HL-60 (cell line): ENCODE measurements around the gene TMEM204.

ENCODE experiments used
- CTCF ChIP-seq: IDR thresholded peaks from one replicate; pipeline ENCODE4 v1.5.1; 2011; ENCODE audit warnings: low read length, control low read depth, inconsistent platforms; ENCODE audit not compliant: insufficient read depth
- GABPA ChIP-seq: IDR thresholded peaks from 2 replicates; pipeline ENCODE4 v1.6.1; 2012; ENCODE audit warnings: low read depth
- POLR2AphosphoS5 ChIP-seq: IDR thresholded peaks from 2 replicates; pipeline ENCODE4 v1.6.1; 2012; ENCODE audit warnings: low read depth
- REST ChIP-seq: IDR thresholded peaks from 2 replicates; pipeline ENCODE4 v1.6.1; 2012; ENCODE audit warnings: low read depth; ENCODE audit not compliant: insufficient replicate concordance
- SPI1 ChIP-seq: IDR thresholded peaks from 2 replicates; pipeline ENCODE4 v1.6.1; 2012; ENCODE audit warnings: low read depth, mild to moderate bottlenecking, borderline replicate concordance

DNA sequence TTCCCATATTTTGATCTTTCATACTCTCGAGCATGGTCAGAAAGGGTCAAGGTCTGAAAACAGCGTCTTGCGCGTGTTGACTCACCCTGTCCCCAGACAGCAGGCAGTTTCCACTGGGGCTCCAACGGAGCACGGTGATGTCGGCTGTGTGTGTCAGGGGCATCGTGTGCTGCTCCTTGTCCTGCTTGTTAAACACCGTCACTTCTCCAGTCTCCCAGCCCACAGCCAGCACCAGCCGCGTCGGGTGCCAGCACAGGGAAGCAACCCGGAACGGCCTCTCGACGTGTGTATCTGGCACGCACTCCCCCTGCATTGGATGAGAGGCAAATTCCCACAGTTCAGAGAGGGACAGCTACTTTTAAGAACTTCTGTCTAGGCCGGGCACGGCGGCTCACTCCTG, 68.8 kb downstream of the TMEM204 start:
- TF ChIP-seq CTCF = no peak
- TF ChIP-seq REST = no peak
- TF ChIP-seq GABPA = no peak
- no peak for TF ChIP-seq POLR2AphosphoS5
- no peak for TF ChIP-seq SPI1
